Anterior cingulate cortex (tissue), 58 donors: ENCODE results near the gene FOXL1.

Experiments used
- DNase-seq, 58 donors: peaks; one replicate each; lab custom pipeline; 2025; lab: John Stamatoyannopoulos, UW

Gene FOXL1

GRCh38 chr16:86598607-86599565 is 20.5 kb downstream of the FOXL1 start:
- DNase-seq: no peak

- no peak for DNase-seq
These were observed 23.0 kb downstream of the FOXL1 start for GRCh38 chr16:86601356-86601755.

GRCh38 chr16:86602521-86602920 is 24.2 kb downstream of the FOXL1 start:
- no peak for DNase-seq

- no peak for DNase-seq
These were observed 26.3 kb downstream of the FOXL1 start for GRCh38 chr16:86604436-86605193.

GRCh38 chr16:86605950-86606349 is 27.6 kb downstream of the FOXL1 start:
- DNase-seq: no peak

GRCh38 chr16:86608301-86608747 is 30.0 kb downstream of the FOXL1 start:
- no peak for DNase-seq

GRCh38 chr16:86609115-86609514 is 30.8 kb downstream of the FOXL1 start:
- DNase-seq: no peak

- no peak for DNase-seq
These were observed 31.3 kb downstream of the FOXL1 start for GRCh38 chr16:86609661-86610060.

GRCh38 chr16:86610779-86611524 is 32.6 kb downstream of the FOXL1 start:
- no peak for DNase-seq

GRCh38 chr16:86611525-86611855 is 33.1 kb downstream of the FOXL1 start:
- no peak for DNase-seq

GRCh38 chr16:86611941-86612340 is 33.6 kb downstream of the FOXL1 start:
- no peak for DNase-seq

GRCh38 chr16:86614699-86615098 is 36.4 kb downstream of the FOXL1 start:
- DNase-seq: no peak

GRCh38 chr16:86616906-86617305 is 38.6 kb downstream of the FOXL1 start:
- no peak for DNase-seq

- no peak for DNase-seq
These were observed 40.3 kb downstream of the FOXL1 start for GRCh38 chr16:86618431-86619238.

GRCh38 chr16:86619239-86619794 is 41.0 kb downstream of the FOXL1 start:
- DNase-seq: no peak

- no peak for DNase-seq
These were observed 41.8 kb downstream of the FOXL1 start for GRCh38 chr16:86620184-86620583.

GRCh38 chr16:86621966-86622365 is 43.6 kb downstream of the FOXL1 start:
- DNase-seq: no peak

- DNase-seq: no peak
These were observed 44.6 kb downstream of the FOXL1 start for GRCh38 chr16:86622700-86623615.

GRCh38 chr16:86625029-86625428 is 46.7 kb downstream of the FOXL1 start:
- DNase-seq: no peak
